ENCODE measurements around the gene SLITRK2.

Gene SLITRK2, protein sequence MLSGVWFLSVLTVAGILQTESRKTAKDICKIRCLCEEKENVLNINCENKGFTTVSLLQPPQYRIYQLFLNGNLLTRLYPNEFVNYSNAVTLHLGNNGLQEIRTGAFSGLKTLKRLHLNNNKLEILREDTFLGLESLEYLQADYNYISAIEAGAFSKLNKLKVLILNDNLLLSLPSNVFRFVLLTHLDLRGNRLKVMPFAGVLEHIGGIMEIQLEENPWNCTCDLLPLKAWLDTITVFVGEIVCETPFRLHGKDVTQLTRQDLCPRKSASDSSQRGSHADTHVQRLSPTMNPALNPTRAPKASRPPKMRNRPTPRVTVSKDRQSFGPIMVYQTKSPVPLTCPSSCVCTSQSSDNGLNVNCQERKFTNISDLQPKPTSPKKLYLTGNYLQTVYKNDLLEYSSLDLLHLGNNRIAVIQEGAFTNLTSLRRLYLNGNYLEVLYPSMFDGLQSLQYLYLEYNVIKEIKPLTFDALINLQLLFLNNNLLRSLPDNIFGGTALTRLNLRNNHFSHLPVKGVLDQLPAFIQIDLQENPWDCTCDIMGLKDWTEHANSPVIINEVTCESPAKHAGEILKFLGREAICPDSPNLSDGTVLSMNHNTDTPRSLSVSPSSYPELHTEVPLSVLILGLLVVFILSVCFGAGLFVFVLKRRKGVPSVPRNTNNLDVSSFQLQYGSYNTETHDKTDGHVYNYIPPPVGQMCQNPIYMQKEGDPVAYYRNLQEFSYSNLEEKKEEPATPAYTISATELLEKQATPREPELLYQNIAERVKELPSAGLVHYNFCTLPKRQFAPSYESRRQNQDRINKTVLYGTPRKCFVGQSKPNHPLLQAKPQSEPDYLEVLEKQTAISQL

GRCh38 chrX:145817331-145818185 lies at the start of gene SLITRK2:
SLITRK2 (plus strand) TSS chrX:145817829; CDS start chrX:145822426, 4,597 bp downstream.
- DNase-seq (ENCODE audit: low read depth, low spot score), result no peak

GRCh38 chrX:145773006-145773405 lies 44.6 kb upstream of the SLITRK2 start:
- no peak for DNase-seq (ENCODE audit: low read depth, low spot score)

GRCh38 chrX:145792281-145792680 lies 25.3 kb upstream of the SLITRK2 start:
- no peak for DNase-seq (ENCODE audit: low read depth, low spot score)

DNA sequence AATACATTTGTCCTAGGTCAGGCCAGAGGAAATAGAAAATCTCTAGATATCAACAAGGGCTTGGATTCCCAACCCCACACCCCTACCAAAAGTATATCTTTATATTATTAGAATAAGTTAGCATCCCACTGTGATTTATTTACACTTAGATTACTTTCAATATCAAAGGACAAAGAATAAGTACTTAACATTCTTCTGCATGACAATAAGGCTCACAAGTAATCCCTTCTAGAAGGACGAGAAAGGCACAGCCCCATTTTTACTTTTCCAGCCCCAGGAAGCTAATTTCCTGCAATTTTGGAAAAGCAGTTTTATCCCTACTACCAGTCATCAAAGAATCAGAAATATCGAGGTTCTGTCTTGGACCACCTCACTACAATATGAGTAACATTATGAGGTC lies 14.1 kb upstream of the SLITRK2 start:
- DNase-seq (ENCODE audit: low read depth, low spot score), result no peak

- DNase-seq (ENCODE audit: low read depth, low spot score), result no peak
These were observed 4.5 kb upstream of the SLITRK2 start for GRCh38 chrX:145813081-145813480.

DNA sequence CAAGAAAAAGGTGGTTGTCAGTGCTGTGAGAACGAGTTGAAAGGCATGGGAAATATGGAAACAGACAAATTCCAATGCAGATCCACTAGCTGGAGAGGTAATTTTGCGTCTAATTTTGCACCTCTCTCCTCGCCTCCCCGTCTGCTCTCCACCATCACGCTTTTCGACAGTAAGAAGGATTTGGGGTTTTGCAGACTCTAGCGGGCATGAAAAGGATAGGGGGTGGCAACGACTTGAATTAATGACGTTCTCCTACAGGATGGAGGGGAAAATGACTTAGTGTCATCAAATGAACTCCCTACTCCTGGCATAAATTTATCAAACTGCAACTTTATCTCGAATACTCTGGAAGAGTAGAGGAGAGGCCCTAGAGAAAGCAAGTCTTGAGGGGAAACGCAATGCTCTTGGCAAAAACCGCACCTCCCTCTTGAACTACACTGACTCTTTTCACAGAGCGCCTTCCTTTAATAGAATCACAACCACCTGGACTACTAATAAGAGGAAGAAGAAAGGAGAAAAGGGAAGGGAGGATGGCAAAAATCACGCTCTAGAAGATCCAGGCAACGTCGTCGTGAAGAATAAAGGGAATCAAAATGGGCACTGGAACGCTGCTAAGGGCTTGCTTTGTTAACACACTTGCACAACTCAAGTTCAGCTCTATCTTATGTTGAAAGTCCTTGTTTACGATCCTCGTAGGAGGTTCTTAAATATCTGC lies 871 bp upstream of the SLITRK2 start:
- no peak for DNase-seq (ENCODE audit: low read depth, low spot score)

DNA sequence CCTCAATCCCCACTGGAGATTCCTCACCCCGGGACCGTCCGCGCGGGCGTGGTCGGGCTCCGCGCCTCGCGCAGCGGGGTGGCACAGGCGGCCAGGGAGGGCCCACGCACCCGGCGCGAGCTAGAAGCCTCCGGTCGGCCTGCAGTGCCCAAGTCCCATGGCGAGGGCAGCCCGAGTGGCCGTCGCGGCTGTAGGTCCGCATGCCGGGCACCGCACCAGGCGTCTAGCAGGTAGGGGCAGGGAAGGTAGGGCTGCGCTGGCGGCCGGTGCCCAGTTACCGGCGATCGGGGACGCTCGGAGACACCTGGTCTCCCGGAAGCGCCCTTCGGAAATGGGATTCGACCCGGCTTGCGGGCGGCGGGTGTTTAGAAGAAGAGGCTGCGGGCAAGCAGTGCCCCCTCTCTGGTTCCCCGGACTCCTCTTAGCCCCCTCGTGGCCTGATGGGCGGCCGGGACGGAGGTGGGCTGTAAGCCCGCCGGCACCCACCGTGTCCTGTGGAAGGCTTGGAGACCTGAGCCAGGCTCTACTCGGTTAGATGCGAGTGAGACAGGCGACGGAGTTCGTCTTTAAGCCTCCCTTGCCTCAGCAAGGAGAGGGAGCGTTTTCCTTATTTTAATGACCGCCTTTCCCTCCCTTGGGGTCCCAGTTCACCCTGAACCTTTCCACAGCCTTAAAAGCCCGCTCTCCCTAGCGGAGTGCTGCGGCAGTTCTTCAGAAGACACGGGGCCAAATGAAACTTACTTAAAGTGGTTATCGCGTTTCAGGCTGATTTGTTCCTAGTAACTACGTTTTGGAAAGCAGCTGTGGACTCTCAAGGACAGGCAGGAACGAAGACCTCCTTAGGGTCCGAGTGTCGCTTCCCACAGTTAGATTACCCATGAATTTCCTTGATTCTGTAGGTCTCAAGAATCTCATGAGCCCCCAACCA lies 821 bp downstream of the SLITRK2 start:
- DNase-seq (ENCODE audit: low read depth, low spot score), result no peak

DNA sequence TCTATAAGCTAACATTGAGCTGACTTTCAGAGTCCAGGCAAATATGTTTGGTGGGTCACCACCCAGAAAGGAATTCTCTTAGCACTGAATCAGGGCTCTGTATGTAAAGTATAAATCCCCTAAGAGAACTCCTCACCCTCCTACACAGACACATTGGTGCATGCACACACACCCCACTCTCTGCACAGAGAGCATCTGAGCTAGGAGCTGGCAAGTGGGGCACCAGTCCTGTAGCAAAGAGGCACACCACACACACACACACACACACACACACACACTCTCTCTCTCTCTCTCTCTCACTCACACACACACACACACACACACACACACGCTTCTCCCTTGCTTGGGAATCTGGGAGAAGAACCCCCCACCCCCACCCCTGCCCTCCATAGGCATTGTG lies 3.2 kb downstream of the SLITRK2 start:
- no peak for DNase-seq (ENCODE audit: low read depth, low spot score)

- DNase-seq (ENCODE audit: low read depth, low spot score), result no peak
These were observed 3.8 kb downstream of the SLITRK2 start for GRCh38 chrX:145821291-145821897.

DNA sequence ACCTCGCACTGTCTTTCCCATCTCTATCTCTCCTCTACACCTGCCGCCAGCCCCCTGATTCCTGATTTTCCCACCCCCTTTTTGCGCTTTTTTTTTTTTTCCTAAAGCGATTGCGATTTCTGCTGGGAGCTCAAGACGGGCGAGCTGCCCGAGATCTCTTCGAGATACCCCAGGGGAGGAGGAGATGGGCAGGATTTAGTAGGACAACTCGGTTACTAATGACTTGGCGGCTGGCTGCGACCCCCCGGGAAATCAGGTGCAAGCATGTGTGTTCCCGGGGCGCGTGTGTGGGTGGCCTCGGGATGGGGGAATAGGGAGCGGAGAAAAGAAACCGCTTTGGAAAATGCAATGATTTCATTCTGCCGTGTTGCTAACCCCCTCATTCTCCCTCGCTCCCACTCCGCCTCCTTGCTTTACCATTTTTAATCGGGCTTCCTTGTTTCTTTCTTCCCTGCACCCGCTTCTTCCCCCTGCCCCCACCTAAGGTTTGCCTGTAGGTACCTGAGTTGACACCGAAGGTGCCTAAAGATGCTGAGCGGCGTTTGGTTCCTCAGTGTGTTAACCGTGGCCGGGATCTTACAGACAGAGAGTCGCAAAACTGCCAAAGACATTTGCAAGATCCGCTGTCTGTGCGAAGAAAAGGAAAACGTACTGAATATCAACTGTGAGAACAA lies 4.4 kb downstream of the SLITRK2 start:
- DNase-seq (ENCODE audit: low read depth, low spot score), result no peak

DNA sequence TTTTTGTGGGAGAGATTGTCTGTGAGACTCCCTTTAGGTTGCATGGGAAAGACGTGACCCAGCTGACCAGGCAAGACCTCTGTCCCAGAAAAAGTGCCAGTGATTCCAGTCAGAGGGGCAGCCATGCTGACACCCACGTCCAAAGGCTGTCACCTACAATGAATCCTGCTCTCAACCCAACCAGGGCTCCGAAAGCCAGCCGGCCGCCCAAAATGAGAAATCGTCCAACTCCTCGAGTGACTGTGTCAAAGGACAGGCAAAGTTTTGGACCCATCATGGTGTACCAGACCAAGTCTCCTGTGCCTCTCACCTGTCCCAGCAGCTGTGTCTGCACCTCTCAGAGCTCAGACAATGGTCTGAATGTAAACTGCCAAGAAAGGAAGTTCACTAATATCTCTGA lies 5.5 kb downstream of the SLITRK2 start:
- no peak for DNase-seq (ENCODE audit: low read depth, low spot score)

DNA sequence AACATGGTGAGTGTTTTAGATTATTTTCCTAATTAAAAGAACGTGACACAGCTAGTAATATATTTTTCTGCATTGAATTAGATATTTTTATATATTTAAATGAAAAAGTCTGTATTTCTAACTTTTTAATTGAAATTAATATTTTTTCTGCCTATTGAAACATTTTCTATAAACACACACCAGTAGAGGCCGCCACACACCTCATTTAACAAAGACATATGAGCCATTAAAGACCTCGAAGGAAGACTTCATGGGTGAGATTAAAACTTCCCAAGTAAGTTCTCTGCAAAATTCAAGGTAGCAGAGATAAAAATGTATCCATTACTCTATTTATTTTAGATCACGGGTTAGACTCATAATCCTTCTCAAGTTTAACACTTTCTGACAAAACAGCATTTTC lies 8.3 kb downstream of the SLITRK2 start:
- no peak for DNase-seq (ENCODE audit: low read depth, low spot score)

DNA sequence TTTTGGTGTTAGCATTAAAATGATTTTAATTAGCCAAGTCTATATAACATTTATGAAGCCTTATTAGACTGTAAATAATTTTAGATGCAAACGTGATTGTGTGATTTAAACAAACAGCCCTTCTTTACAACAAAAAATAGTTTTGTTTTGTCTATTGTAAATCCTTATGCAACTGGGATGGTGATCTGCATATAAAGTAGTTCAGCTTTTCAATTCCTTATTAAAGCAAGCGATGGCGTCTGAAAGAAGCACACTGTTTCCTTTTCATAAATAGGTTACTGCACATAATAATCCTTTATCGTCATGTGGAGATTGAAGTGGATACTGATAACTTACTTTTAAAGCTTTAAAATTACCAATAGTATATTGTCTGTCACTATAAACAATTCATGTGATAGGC lies 8.8 kb downstream of the SLITRK2 start:
- no peak for DNase-seq (ENCODE audit: low read depth, low spot score)

DNA sequence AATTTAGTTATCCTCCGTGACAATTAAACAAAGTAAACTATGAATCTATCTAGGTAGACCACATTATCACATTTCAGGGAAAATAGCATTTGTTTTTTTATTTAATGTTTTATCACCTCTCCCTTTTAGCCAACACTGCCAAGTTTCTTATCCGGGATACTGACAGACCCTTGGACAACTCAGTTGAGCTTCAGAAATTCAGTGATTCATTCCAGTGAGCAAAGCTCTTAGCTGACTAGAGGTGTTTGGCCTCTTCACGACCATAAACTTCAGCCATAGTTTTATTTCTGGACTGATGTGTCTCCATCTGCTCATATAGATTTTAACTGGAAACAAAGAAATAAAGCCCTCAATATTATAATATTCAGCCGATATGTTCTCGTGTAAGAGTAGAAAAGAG lies 15.2 kb downstream of the SLITRK2 start:
- DNase-seq (ENCODE audit: low read depth, low spot score), result no peak

- no peak for DNase-seq (ENCODE audit: low read depth, low spot score)
These were observed 22.9 kb downstream of the SLITRK2 start for GRCh38 chrX:145840531-145840930.

- no peak for DNase-seq (ENCODE audit: low read depth, low spot score)
These were observed 25.7 kb downstream of the SLITRK2 start for GRCh38 chrX:145843146-145843904.

GRCh38 chrX:145844886-145845285 lies 27.3 kb downstream of the SLITRK2 start:
- no peak for DNase-seq (ENCODE audit: low read depth, low spot score)

- DNase-seq (ENCODE audit: low read depth, low spot score), result no peak
These were observed 30.8 kb downstream of the SLITRK2 start for GRCh38 chrX:145848448-145848847.
